22Rv1 (cell line): Measurements from ENCODE around the gene BMP7.

Experiments used
- ZFX ChIP-seq: fragments of 450-650 bp; IDR thresholded peaks from 2 replicates; pipeline ENCODE4 v1.6.1; 2017; ENCODE audit warnings: antibody characterized with exemption, borderline replicate concordance
- TF ChIP-seq, protein P1 (sequence below): fragments of 450-650 bp; IDR thresholded peaks from 2 replicates; pipeline ENCODE4 v1.5.1; 2017; ENCODE audit warnings: mild to moderate bottlenecking

DNA sequence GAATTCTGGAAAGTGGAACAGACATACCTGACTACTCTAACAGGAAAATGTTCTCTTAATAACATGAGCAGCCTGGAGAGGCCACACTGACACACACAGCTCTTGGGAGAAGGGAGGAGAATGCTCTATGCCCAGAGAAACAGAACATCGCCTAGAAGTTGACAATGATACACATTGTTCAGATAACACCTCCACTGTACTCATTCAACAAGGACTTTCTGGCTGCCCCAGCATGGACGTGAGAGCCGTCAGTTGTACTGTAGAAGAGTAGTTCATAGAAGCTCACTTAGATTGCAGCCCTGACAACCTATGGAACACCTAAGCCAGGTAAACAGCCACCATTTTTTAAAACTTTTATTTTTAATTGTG lies 28.9 kb downstream of the BMP7 start:
- TF ChIP-seq, protein P1, sequence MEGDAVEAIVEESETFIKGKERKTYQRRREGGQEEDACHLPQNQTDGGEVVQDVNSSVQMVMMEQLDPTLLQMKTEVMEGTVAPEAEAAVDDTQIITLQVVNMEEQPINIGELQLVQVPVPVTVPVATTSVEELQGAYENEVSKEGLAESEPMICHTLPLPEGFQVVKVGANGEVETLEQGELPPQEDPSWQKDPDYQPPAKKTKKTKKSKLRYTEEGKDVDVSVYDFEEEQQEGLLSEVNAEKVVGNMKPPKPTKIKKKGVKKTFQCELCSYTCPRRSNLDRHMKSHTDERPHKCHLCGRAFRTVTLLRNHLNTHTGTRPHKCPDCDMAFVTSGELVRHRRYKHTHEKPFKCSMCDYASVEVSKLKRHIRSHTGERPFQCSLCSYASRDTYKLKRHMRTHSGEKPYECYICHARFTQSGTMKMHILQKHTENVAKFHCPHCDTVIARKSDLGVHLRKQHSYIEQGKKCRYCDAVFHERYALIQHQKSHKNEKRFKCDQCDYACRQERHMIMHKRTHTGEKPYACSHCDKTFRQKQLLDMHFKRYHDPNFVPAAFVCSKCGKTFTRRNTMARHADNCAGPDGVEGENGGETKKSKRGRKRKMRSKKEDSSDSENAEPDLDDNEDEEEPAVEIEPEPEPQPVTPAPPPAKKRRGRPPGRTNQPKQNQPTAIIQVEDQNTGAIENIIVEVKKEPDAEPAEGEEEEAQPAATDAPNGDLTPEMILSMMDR: no peak
- TF ChIP-seq ZFX: no peak
